ENCODE data around the gene ABCD4. TPM values are rescaled to one million over a fixed set of nuclear protein-coding genes. Genes with fewer than 3 reads are reported as not detected.

The ABCD4 gene
- total and polyA plus RNA-seq, 8 donors, result 37.0 to 136 (median 118) TPM

DNA sequence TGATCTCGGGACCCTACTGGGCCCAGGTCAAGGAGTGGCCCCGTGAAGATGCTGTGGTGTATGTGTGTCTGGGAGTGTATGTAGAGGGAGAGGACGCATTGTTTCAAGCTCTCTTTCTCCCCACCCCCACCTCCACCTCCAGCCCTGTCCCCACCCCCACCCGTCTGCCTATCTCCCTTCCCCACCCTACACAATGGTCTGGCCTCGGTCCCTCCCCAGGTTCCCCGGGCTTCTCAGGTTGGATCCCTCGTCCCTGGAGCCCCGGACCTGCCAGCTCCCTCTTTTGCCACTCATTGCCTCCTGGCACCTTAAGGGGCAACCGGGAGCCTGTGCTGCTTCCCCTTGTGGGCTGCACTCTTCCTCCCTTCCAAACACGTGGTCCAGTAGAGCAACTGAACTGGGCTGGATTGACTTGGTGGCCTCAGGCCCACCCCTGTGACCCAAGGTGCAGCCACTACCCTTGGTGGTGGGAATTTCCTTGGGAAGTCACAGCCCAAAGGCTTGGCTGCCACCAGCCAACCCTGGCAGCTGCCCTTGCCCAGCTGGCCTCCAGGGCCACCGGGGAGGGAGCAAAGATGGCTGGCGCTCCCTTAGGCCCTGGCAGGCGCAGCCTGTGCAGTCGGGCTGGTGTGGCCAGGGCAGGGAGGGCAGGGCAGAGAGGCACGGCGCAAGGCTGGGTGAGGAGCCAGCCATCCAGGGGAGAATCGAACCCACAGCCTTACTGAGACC is 46.2 kb upstream of the ABCD4 start:
- Histone ChIP-seq H3K4me1 (no peaks in the 10 kb centered on the region), H3K4me3 (no peak overlapping the region), H3K36me3 (no peaks in the 10 kb centered on the region), H3K9me3 (no peaks in the 10 kb centered on the region), H3K27me3 (peaks cover 0 to 5% of the 10 kb centered on the region in 2 donors), H3K27ac (no peak overlapping the region)
- no peak for DNase-seq
- ATAC-seq, result no peak
- intact Hi-C loops (cut with DNase I), result no loop called here
- TF ChIP-seq, protein P1, sequence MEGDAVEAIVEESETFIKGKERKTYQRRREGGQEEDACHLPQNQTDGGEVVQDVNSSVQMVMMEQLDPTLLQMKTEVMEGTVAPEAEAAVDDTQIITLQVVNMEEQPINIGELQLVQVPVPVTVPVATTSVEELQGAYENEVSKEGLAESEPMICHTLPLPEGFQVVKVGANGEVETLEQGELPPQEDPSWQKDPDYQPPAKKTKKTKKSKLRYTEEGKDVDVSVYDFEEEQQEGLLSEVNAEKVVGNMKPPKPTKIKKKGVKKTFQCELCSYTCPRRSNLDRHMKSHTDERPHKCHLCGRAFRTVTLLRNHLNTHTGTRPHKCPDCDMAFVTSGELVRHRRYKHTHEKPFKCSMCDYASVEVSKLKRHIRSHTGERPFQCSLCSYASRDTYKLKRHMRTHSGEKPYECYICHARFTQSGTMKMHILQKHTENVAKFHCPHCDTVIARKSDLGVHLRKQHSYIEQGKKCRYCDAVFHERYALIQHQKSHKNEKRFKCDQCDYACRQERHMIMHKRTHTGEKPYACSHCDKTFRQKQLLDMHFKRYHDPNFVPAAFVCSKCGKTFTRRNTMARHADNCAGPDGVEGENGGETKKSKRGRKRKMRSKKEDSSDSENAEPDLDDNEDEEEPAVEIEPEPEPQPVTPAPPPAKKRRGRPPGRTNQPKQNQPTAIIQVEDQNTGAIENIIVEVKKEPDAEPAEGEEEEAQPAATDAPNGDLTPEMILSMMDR (IDR thresholded peaks at IDR 0.05), result no peak

DNA sequence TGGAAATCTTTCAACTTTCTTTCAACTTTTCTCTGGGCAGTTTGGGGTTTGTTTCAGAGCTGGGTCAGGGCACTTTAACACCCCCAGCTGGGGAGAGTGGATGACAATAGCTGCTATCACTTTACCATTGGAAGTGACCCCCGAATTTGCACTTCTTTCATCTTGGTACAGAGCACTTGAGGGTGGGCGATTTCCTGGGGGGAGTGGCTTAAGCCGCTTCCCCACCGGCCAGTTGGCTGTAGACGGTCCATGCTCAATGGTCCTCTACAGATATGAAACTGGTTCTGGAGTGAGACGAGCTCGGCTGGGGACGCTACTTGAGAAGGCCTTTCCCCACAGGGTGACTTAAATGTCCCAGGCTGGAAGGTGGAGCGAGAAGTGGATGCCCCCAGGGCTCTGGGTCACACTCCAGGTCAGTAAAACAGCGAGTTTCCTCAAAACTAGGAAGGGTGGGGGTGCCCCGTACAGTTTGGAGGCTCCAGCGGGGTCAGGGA is 45.6 kb upstream of the ABCD4 start, which contains the start of gene VRTN:
VRTN (plus strand) TSS at position 231 of the 494 bp plus-strand sequence. CDS start 8,313 bp downstream, outside the sequence.
- no peaks in the 10 kb centered on the region for H3K4me1 ChIP-seq
- no peaks in the 10 kb centered on the region for H3K9me3 ChIP-seq
- TF ChIP-seq, protein P1 (IDR thresholded peaks at IDR 0.05), result no peak
- intact Hi-C loops (cut with DNase I), result no loop called here
- no peaks in the 10 kb centered on the region for H3K36me3 ChIP-seq
- ATAC-seq (no peak), DNase-seq (no peak)
- no peak within 1 kb of the TSS for H3K4me3 ChIP-seq
- no peak within 1 kb of the TSS for H3K27ac ChIP-seq
- peaks cover 0 to 5% of the 10 kb centered on the region in 2 donors for H3K27me3 ChIP-seq

DNA sequence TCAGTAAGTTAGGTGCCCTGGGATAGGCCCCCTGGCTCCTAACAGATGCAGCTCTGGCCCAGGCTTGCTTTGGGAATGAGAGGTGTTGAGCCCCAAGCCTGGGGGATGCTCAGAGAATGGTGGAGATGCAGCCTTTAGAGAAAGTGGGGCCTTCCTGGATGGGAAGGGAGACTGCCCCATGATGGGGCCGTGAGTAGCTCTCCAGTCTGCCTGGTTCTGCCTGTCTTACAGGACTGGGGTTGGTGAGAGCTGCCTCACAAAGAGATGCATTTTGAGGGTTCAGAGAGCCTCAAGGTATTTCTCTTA is 45.0 kb upstream of the ABCD4 start:
- no peak for ATAC-seq
- no peaks in the 10 kb centered on the region for H3K9me3 ChIP-seq
- no peak overlapping the region for H3K4me3 ChIP-seq
- no peak for DNase-seq
- intact Hi-C loops (cut with DNase I), result no loop called here
- no peaks in the 10 kb centered on the region for H3K36me3 ChIP-seq
- no peak overlapping the region for H3K27ac ChIP-seq
- TF ChIP-seq, protein P1 (IDR thresholded peaks at IDR 0.05), result no peak
- H3K27me3 ChIP-seq, result peaks cover 0 to 5% of the 10 kb centered on the region in 2 donors
- no peaks in the 10 kb centered on the region for H3K4me1 ChIP-seq

DNA sequence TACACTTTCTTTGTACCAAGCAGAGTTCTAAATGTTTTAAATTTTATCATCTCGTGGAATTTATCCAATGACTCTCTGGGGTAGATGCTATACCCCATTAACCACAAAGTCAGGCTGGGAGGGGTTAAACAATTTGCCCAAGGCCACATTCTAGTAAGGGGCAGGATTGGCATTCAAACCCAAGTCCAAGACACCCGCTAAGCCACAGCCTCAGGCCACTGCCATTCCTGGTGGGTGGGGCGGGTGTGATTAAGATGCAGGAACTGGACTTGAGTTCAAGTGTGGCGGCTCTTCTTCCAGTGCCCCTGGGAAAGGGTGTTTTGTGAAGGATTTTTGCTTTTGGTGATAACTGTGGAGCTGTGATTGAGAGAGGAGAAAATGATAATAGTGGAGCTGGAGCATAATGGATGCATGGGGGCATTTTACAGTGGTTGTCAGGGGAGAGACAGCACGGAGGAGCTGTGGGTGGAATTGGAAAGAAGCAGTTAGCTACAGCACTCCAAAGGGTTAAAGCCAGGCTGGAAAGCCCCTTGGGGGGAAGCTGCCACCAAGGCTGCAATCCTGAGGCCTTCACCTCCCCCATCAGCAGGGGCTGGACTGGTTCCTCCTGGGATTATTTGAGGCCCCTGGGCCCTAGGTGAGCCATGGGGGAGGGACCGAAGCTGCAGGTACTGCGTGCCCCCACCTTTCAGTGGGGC is 44.5 kb upstream of the ABCD4 start:
- H3K27ac ChIP-seq, result no peak overlapping the region
- no peaks in the 10 kb centered on the region for H3K9me3 ChIP-seq
- TF ChIP-seq, protein P1 (IDR thresholded peaks at IDR 0.05), result no peak
- no peaks in the 10 kb centered on the region for H3K36me3 ChIP-seq
- no peak overlapping the region for H3K4me3 ChIP-seq
- DNase-seq (no peak), ATAC-seq (no peak)
- no peaks in the 10 kb centered on the region for H3K4me1 ChIP-seq
- intact Hi-C loops (cut with DNase I), result no loop called here
- H3K27me3 ChIP-seq, result peaks cover 0 to 5% of the 10 kb centered on the region in 2 donors

DNA sequence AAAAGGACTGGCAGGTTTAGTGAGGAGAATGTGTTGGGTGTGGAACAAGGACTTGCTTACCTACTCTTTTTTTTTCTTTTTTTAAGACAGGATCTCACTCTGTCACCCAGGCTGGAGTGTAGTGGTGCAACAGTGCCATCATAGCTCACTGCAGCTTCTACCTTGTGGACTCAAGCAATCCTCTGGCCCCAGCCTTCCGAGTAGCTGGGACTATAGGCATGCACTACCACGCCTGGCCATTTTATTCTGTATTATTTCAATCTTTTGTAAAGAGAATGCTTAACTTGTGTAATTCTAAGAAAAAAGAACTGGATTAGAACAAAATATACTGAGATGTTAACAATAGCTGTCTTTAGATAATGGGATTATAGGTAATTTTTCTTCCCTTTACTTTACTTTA is 43.6 kb upstream of the ABCD4 start:
- H3K9me3 ChIP-seq, result no peaks in the 10 kb centered on the region
- H3K4me1 ChIP-seq, result no peaks in the 10 kb centered on the region
- intact Hi-C loops (cut with DNase I), result no loop called here
- H3K4me3 ChIP-seq, result no peak overlapping the region
- H3K27ac ChIP-seq, result no peak overlapping the region
- TF ChIP-seq, protein P1 (IDR thresholded peaks at IDR 0.05), result no peak
- no peak for ATAC-seq
- H3K27me3 ChIP-seq, result peaks cover 0 to 5% of the 10 kb centered on the region in 2 donors
- DNase-seq, result no peak
- H3K36me3 ChIP-seq, result no peaks in the 10 kb centered on the region

Data from left lung (tissue), 10 donors.